Glutamatergic neuron (in vitro differentiated cells): ENCODE data around the gene RPS6KA5. TPM values are rescaled to one million over a fixed set of nuclear protein-coding genes. Genes with fewer than 3 reads are reported as not detected.

ENCODE experiments used
- DNase-seq: peaks from one replicate; pipeline ENCODE4 v3.0.0; 2022
- H3K27ac Mint-ChIP-seq: one replicate; pipeline ENCODE4 v1.8.0; 2020; ENCODE audit warnings: mild to moderate bottlenecking, mixed read lengths, inconsistent platforms; ENCODE audit not compliant: unreplicated experiment
- H3K27me3 Mint-ChIP-seq: one replicate; pipeline ENCODE4 v1.8.0; 2020; ENCODE audit warnings: mild to moderate bottlenecking, moderate library complexity, mixed read lengths, inconsistent platforms; ENCODE audit not compliant: unreplicated experiment
- H3K36me3 Mint-ChIP-seq: one replicate; pipeline ENCODE4 v1.8.0; 2020; ENCODE audit warnings: mild to moderate bottlenecking, mixed read lengths, inconsistent platforms; ENCODE audit not compliant: unreplicated experiment
- H3K4me1 Mint-ChIP-seq: one replicate; pipeline ENCODE4 v1.8.0; 2020; ENCODE audit warnings: mild to moderate bottlenecking, low read depth, mixed read lengths, inconsistent platforms; ENCODE audit not compliant: unreplicated experiment
- H3K4me3 Mint-ChIP-seq: one replicate; pipeline ENCODE4 v1.8.0; 2020; ENCODE audit warnings: mild to moderate bottlenecking, mixed read lengths, inconsistent platforms; ENCODE audit not compliant: unreplicated experiment
- H3K9me3 Mint-ChIP-seq: one replicate; pipeline ENCODE4 v1.8.0; 2020; ENCODE audit warnings: mild to moderate bottlenecking, moderate library complexity, mixed read lengths, inconsistent platforms; ENCODE audit not compliant: unreplicated experiment
- total RNA-seq: library from RNA; stranded (reverse); fragmentation: NEBNext Ultra II Directional; extraction: Animal tissue kit (Norgen Biotek cat#: 25700); gene quantifications from one replicate; pipeline ENCODE4 v1.2.1, GENCODE V29; 2021; ENCODE audit not compliant: unreplicated experiment
- TF ChIP-seq, protein P1 (sequence below): fragments of 200-600 bp; sonication (generic); IDR thresholded peaks from one replicate; pipeline ENCODE4 v1.5.0; 2021; ENCODE audit not compliant: partially characterized antibody, unreplicated experiment

RPS6KA5 gene
- total RNA-seq, 1 donor from 2014 or later = 3.8 TPM

DNA sequence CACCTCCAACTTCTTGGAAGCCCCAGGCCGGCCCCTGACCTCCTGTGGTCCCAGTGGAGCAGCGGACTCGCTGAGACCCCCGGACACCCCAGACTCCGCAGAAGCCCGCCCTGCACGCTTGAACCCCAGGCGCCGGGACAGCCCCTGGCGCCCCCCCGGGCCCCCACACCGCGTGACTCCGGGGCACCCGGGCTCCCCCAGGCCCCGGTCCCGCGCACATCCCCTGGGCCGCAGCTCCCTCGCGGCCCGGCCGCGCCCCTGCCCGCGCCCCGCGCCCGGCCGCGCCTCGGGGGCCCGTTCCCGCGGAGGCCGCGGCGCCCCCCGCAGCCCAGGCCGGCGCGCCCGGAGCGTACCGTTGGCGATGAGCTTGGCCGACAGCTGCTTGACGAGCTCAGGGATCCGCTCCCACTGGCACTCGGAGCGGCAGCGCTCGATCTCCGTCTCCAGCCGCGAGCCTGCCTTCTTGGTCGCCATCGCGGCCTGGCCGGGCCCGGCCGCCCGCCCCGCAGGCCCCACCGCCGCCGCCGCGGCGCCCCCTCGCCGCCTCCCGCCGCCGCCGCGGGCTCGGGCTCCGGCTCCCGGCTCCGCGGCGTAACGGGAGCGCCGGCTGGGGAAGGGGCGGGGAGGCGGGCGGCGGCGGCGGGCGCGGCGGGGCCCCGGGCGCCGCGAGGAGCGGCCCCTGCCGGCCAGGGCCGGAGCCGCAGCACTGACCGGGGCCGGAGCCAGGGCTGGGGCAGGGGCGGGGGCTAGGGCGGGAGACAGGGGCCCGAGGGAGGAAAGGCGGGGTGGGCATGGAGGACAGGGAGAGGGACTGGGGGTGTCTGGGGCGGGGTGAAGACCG is 244.4 kb downstream of the RPS6KA5 start, which contains the start of gene TTC7B:
Gene TTC7B (minus strand): TSS at position 609 of the 841 bp plus-strand sequence. CDS start 135 bp downstream, at position 474.
- no peaks in the 10 kb centered on the region for H3K36me3 Mint-ChIP-seq
- DNase-seq = peak; percentile 81
- peaks cover 14% of the 10 kb centered on the region for H3K27me3 Mint-ChIP-seq
- H3K4me1 Mint-ChIP-seq = peaks cover 26% of the 10 kb centered on the region
- peak within 1 kb of the TSS; percentile 93 for H3K27ac Mint-ChIP-seq
- peaks cover 5% of the 10 kb centered on the region for H3K9me3 Mint-ChIP-seq
- TF ChIP-seq, protein P1, sequence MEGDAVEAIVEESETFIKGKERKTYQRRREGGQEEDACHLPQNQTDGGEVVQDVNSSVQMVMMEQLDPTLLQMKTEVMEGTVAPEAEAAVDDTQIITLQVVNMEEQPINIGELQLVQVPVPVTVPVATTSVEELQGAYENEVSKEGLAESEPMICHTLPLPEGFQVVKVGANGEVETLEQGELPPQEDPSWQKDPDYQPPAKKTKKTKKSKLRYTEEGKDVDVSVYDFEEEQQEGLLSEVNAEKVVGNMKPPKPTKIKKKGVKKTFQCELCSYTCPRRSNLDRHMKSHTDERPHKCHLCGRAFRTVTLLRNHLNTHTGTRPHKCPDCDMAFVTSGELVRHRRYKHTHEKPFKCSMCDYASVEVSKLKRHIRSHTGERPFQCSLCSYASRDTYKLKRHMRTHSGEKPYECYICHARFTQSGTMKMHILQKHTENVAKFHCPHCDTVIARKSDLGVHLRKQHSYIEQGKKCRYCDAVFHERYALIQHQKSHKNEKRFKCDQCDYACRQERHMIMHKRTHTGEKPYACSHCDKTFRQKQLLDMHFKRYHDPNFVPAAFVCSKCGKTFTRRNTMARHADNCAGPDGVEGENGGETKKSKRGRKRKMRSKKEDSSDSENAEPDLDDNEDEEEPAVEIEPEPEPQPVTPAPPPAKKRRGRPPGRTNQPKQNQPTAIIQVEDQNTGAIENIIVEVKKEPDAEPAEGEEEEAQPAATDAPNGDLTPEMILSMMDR = no peak
- peak within 1 kb of the TSS; percentile 96 for H3K4me3 Mint-ChIP-seq

DNA sequence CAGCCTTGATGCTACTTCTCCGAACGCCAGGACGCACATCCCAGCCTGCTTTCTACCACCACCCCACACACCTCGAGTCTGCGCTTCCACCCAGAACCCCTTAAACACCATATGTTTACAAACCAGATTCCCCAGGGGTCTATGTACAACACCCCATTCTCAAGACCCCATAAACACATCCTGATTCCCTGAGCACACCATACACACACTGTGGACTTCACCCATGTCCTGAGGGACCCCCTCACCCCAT is 244.9 kb downstream of the RPS6KA5 start:
- Mint-ChIP-seq H3K4me1 (peaks cover 29% of the 10 kb centered on the region), H3K27ac (peak overlapping the region; percentile 93), H3K4me3 (peak overlapping the region; percentile 96), H3K27me3 (peaks cover 14% of the 10 kb centered on the region), H3K9me3 (peaks cover 8% of the 10 kb centered on the region), H3K36me3 (no peaks in the 10 kb centered on the region)
- no peak for DNase-seq
- TF ChIP-seq, protein P1 = no peak

DNA sequence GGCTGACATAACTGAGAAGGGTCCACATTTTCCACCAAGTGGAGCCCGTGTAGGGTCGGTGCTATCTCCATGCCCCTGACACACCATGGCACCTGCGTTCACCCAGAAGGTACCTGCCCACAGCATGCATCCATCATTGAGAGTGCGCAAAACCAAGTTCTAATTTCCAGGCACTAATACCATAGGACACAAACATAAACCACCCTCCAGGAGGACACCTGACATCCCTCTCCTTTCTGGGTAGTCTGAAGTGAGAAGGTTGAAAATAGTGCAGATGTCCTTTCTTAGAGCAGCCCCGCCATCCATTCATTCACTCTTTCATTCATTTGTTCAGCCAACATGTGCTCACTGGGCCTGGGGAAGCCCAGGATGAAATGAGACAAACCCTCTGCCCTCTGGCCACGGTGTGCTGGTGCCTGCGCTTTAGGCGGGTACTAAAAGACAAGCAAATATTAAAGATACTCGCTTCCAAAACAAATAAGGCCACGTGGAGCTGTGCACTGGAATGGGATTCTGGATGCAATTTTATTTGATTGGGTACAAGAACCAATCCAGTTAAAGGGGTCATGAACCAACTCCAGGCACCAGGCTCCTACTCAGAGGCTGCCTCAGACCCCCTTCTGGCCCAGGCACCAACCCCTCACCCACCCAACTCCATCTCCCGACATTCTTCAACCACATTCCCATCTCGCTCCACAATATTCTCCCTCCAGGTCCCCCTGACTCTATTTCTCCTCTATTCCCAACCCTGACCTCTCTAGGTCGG is 245.5 kb downstream of the RPS6KA5 start:
- Mint-ChIP-seq H3K27me3 (peaks cover 16% of the 10 kb centered on the region), H3K27ac (peak overlapping the region; percentile 93), H3K4me3 (peak overlapping the region; percentile 96), H3K4me1 (peaks cover 34% of the 10 kb centered on the region), H3K9me3 (peaks cover 8% of the 10 kb centered on the region), H3K36me3 (no peaks in the 10 kb centered on the region)
- no peak for DNase-seq
- TF ChIP-seq, protein P1 = no peak

DNA sequence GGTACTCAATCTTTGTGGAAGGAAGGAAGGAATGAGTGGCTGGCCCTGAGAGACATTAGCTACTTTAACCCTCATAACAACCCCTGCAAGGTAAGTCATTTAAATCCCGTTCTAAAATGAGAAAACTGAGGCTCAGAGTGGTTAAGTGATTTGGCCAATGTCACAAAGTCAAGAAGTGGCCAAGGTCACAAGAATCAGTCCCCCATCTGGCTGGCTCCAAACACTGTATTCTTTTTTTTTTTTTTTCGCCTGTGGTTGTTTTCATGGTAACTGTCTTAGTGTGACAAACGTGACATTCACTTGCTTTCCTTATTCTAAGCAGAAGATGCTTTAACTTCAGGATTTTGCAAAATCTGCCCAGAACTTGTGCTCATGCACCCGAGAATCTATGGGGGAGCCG is 247.0 kb downstream of the RPS6KA5 start:
- peaks cover 16% of the 10 kb centered on the region for H3K27me3 Mint-ChIP-seq
- TF ChIP-seq, protein P1 = no peak

DNA sequence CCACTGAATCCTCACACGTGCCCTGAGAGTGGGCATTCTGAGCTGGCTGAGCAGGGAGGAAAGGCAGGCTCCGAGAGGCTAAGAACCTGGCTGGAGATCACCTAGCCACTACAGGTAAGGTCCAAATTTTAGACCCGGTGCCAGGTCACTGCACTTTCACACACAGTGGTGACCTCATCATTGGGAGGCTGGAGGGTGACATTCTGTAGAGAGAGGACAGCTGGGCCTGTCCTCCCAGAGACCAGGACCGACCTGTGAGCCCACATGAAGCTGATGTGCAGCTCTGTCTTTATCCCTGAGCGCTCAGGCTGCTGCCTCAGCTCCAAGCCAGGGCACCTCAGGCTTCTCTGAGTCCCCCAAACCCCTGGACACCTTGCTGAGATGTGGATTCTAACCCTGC is 248.3 kb downstream of the RPS6KA5 start:
- H3K4me3 Mint-ChIP-seq = no peak overlapping the region
- peaks cover 17% of the 10 kb centered on the region for H3K27me3 Mint-ChIP-seq
- no peak for DNase-seq
- TF ChIP-seq, protein P1 = no peak
- H3K36me3 Mint-ChIP-seq = no peaks in the 10 kb centered on the region
- no peak overlapping the region for H3K27ac Mint-ChIP-seq
- peaks cover 8% of the 10 kb centered on the region for H3K9me3 Mint-ChIP-seq
- H3K4me1 Mint-ChIP-seq = peaks cover 38% of the 10 kb centered on the region

More for the DNA sequence above, 247.0 kb downstream of the RPS6KA5 start:
- H3K36me3 Mint-ChIP-seq = no peaks in the 10 kb centered on the region
- no peak for DNase-seq
- no peak overlapping the region for H3K4me3 Mint-ChIP-seq
- H3K9me3 Mint-ChIP-seq = peaks cover 8% of the 10 kb centered on the region
- no peak overlapping the region for H3K27ac Mint-ChIP-seq
- H3K4me1 Mint-ChIP-seq = peaks cover 34% of the 10 kb centered on the region
